ENCODE data around the gene NUFIP2.
"Not testable (repeated sequence)": the region's sequence is repeated elsewhere in the genome, so short reads cannot be mapped to it uniquely, and the experiment has no call there.

Gene NUFIP2

GRCh38 chr17:29293890-29294579 lies at the start of gene NUFIP2:
Gene NUFIP2 (minus strand): TSS chr17:29294148. CDS start chr17:29294059, 89 bp downstream.
- peak; percentile 98 to 99 for DNase-seq

GRCh38 chr17:29342158-29342765 lies 48.3 kb upstream of the NUFIP2 start:
- DNase-seq = no peak

GRCh38 chr17:29341726-29342125 lies 47.8 kb upstream of the NUFIP2 start:
- DNase-seq = no peak

GRCh38 chr17:29339016-29339415 lies 45.1 kb upstream of the NUFIP2 start:
- DNase-seq = not testable (repeated sequence)

- DNase-seq = no peak
These were observed 37.7 kb upstream of the NUFIP2 start for GRCh38 chr17:29331708-29332085.

GRCh38 chr17:29331075-29331707 lies 37.2 kb upstream of the NUFIP2 start:
- DNase-seq = no peak

- no peak for DNase-seq
These were observed 33.5 kb upstream of the NUFIP2 start for GRCh38 chr17:29327412-29327811.

GRCh38 chr17:29326023-29326813 lies 32.3 kb upstream of the NUFIP2 start:
- DNase-seq = no peak

- DNase-seq = no peak
These were observed 28.4 kb upstream of the NUFIP2 start for GRCh38 chr17:29322363-29322762.

- no peak for DNase-seq
These were observed 9.4 kb upstream of the NUFIP2 start for GRCh38 chr17:29303386-29303785.

- DNase-seq = no peak
These were observed 5.1 kb upstream of the NUFIP2 start for GRCh38 chr17:29299031-29299430.

- no peak for DNase-seq
These were observed 1.5 kb upstream of the NUFIP2 start for GRCh38 chr17:29295420-29295819.

GRCh38 chr17:29294580-29294900 lies 592 bp upstream of the NUFIP2 start:
- DNase-seq = no peak

GRCh38 chr17:29292992-29293889 lies 707 bp downstream of the NUFIP2 start:
- DNase-seq = peak; percentile 69 to 73

- peak; percentile 45 to 55 for DNase-seq
These were observed 1.6 kb downstream of the NUFIP2 start for GRCh38 chr17:29292071-29292991.

- no peak for DNase-seq
These were observed 2.7 kb downstream of the NUFIP2 start for GRCh38 chr17:29291163-29291752.

GRCh38 chr17:29289852-29290251 lies 4.1 kb downstream of the NUFIP2 start:
- no peak for DNase-seq

- no peak for DNase-seq
These were observed 10.0 kb downstream of the NUFIP2 start for GRCh38 chr17:29283961-29284360.

- DNase-seq = no peak
These were observed 10.5 kb downstream of the NUFIP2 start for GRCh38 chr17:29283496-29283895.

- DNase-seq = no peak
These were observed 14.4 kb downstream of the NUFIP2 start for GRCh38 chr17:29279397-29280070.

Measured in activated CD4-positive, alpha-beta T cell treated with anti-CD3 and anti-CD28 coated beads, Interleukin-2, amount 50 U/mL, for 48 hours (primary cell).